ENCODE measurements around the gene DCLK1. TPM values are rescaled to one million over a fixed set of nuclear protein-coding genes. Genes with fewer than 3 reads are reported as not detected.

DCLK1 gene
- total RNA-seq, 2 donors from 2014 or later: 64.4 to 112 TPM

GRCh38 chr13:35892837-35893814 lies 238.1 kb downstream of the DCLK1 start:
- intact Hi-C loops (cut with DNase I): no loop called here

GRCh38 chr13:35891507-35892441 lies 239.4 kb downstream of the DCLK1 start:
- intact Hi-C loops (cut with DNase I): no loop called here
- no peak for DNase-seq (ENCODE audit: low spot score)

More at GRCh38 chr13:35892837-35893814, 238.1 kb downstream of the DCLK1 start:
- no peak for DNase-seq (ENCODE audit: low spot score)

GRCh38 chr13:35889560-35889959 lies 241.6 kb downstream of the DCLK1 start:
- intact Hi-C loops (cut with DNase I): no loop called here
- DNase-seq (ENCODE audit: low spot score): no peak

GRCh38 chr13:35888981-35889380 lies 242.2 kb downstream of the DCLK1 start:
- DNase-seq (ENCODE audit: low spot score): no peak
- intact Hi-C loops (cut with DNase I): no loop called here

GRCh38 chr13:35888457-35888883 lies 242.7 kb downstream of the DCLK1 start:
- no peak for DNase-seq (ENCODE audit: low spot score)
- intact Hi-C loops (cut with DNase I): no loop called here

- intact Hi-C loops (cut with DNase I): no loop called here
- DNase-seq (ENCODE audit: low spot score): no peak
Observed at GRCh38 chr13:35887115-35887666, 244.0 kb downstream of the DCLK1 start.

GRCh38 chr13:35886332-35887114 lies 244.7 kb downstream of the DCLK1 start:
- intact Hi-C loops (cut with DNase I): no loop called here
- no peak for DNase-seq (ENCODE audit: low spot score)

GRCh38 chr13:35884211-35884760 lies 246.9 kb downstream of the DCLK1 start:
- intact Hi-C loops (cut with DNase I): no loop called here
- DNase-seq (ENCODE audit: low spot score): no peak

- no peak for DNase-seq (ENCODE audit: low spot score)
- intact Hi-C loops (cut with DNase I): no loop called here
Observed at GRCh38 chr13:35882722-35883497, 248.3 kb downstream of the DCLK1 start.

GRCh38 chr13:35881360-35881759 lies 249.8 kb downstream of the DCLK1 start:
- intact Hi-C loops (cut with DNase I): no loop called here

GRCh38 chr13:35879111-35879510 lies 252.1 kb downstream of the DCLK1 start:
- no peak for DNase-seq (ENCODE audit: low spot score)
- intact Hi-C loops (cut with DNase I): loop anchor here in 1 of 2 donors (2.0 kb wide), 1 partner anchor 18 kb away; no protein-coding TSS in a partner anchor

More at GRCh38 chr13:35881360-35881759, 249.8 kb downstream of the DCLK1 start:
- no peak for DNase-seq (ENCODE audit: low spot score)

GRCh38 chr13:35876601-35877000 lies 254.6 kb downstream of the DCLK1 start:
- DNase-seq (ENCODE audit: low spot score): no peak
- intact Hi-C loops (cut with DNase I): no loop called here

- intact Hi-C loops (cut with DNase I): no loop called here
- DNase-seq (ENCODE audit: low spot score): no peak
Observed at GRCh38 chr13:35874704-35875103, 256.5 kb downstream of the DCLK1 start.

GRCh38 chr13:35872369-35872768 lies 258.8 kb downstream of the DCLK1 start:
- intact Hi-C loops (cut with DNase I): no loop called here
- DNase-seq (ENCODE audit: low spot score): no peak

GRCh38 chr13:35871561-35871960 lies 259.6 kb downstream of the DCLK1 start:
- no peak for DNase-seq (ENCODE audit: low spot score)
- intact Hi-C loops (cut with DNase I): no loop called here

- intact Hi-C loops (cut with DNase I): no loop called here
- no peak for DNase-seq (ENCODE audit: low spot score)
Observed at GRCh38 chr13:35866801-35867200, 264.4 kb downstream of the DCLK1 start.

- intact Hi-C loops (cut with DNase I): no loop called here
- DNase-seq (ENCODE audit: low spot score): no peak
Observed at GRCh38 chr13:35865341-35866240, 265.6 kb downstream of the DCLK1 start.

Data from posterior vena cava (tissue), 2 donors.